NCI-H1105 (cell line): ENCODE measurements around the gene CIAO2A.
"Not testable (repeated sequence)": the region's sequence is repeated elsewhere in the genome, so short reads cannot be mapped to it uniquely, and the experiment has no call there.

Experiments
- DNase-seq: peaks from one replicate; lab custom pipeline; 2025; lab: John Stamatoyannopoulos, UW

CIAO2A gene

GRCh38 chr15:64093627-64094417 lies at the start of gene CIAO2A:
TSS of gene CIAO2A (minus strand) at chr15:64093838. CDS start at chr15:64093768, 70 bp downstream.
- peak; percentile 100 for DNase-seq

- DNase-seq = no peak
These were observed 49.6 kb upstream of the CIAO2A start for GRCh38 chr15:64143276-64143675.

DNA sequence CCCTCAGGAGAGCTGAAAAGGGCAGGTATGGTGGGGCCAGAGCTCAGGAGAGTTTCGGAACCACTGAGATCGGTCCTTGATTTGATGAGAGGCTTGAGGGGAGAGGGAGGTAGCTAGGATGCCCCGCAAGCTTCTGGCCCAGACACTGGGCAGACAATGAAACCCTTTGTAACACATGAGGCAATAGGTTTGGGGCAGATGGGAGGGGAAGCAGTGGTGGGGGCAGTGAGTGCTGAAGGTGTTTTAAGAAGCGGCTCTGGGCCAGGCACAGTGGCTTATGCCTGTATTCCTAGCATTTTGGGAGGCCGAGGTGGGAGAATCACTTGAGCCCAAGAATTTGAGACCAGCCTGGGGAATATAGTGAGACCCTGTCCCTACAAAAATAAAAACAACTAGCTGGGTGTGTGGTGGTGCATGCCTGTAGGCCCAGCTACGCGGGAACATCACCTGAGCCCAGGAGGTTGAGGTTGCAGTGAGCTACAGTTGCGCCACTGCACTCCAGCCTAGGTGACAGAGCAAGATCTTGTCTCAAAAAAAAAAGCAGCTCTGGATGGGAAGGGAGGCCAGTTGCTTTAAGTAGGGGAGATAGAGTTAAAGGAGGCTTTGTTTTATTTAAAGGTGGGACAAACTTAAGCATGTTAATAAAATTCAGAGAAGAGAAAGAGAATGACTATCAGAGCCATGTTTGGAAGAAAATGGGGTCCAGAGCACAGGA lies 48.3 kb upstream of the CIAO2A start:
- DNase-seq = no peak

DNA sequence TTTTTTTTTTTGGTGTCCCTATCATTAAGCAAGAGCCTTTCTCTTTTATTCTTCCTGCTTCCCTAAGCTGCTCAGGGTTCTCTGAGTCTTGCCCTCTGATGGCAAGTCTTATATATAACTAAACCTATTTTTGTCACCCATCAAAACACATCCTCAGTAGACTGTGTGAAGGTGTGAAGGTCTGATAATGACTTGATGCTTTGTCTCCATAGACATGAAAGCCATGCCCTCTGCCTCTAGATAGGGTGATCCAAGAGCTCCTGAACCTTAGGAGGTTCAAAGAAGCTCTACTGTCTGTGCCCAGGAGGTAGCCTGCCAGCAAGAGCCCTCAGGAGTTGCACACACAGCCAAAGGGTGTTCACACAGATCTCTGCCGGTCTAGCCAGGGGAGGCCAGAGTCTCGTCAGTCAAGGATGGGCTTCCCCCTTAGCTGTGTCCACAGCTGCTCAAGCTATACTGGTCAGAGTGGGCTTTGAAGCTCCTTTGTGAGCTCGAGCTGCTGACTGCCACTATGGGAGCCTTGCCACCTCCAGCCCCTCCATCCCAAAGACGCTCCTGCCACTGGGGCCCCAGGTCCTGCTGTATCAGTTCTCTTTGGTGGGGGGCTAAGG lies 44.8 kb upstream of the CIAO2A start:
- no peak for DNase-seq

DNA sequence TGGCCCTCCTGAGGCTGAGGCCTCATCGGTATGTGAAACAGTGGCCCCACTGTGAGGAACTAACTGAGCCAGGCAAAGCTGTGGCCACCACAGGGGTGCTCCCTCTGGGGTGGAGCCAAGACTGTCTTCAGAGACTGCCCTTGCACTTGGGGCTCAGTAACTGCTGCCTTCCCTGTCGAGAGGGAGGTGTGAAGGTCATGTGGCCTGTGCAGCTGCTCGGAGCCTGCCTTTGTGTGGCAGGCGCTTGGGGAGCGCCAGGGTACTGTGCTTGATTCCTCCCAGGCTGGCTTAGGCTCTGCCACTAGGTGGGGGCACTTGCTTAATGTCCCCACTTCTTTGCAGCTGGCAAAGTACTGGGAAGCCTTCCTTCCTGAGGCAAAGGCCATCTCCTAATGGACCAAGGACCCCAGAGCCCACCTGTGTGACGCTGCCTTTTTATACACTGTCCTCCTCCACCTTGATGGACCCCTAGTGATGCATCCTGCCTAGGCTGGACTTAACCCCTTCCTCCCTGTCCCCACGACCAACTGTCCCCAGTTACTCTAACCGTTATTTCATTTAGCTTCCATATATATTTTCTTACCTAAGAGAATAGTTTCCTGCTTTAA lies 43.7 kb upstream of the CIAO2A start:
- no peak for DNase-seq

- DNase-seq = no peak
These were observed 42.7 kb upstream of the CIAO2A start for GRCh38 chr15:64136347-64136746.

- DNase-seq = no peak
These were observed 40.7 kb upstream of the CIAO2A start for GRCh38 chr15:64134345-64134829.

DNA sequence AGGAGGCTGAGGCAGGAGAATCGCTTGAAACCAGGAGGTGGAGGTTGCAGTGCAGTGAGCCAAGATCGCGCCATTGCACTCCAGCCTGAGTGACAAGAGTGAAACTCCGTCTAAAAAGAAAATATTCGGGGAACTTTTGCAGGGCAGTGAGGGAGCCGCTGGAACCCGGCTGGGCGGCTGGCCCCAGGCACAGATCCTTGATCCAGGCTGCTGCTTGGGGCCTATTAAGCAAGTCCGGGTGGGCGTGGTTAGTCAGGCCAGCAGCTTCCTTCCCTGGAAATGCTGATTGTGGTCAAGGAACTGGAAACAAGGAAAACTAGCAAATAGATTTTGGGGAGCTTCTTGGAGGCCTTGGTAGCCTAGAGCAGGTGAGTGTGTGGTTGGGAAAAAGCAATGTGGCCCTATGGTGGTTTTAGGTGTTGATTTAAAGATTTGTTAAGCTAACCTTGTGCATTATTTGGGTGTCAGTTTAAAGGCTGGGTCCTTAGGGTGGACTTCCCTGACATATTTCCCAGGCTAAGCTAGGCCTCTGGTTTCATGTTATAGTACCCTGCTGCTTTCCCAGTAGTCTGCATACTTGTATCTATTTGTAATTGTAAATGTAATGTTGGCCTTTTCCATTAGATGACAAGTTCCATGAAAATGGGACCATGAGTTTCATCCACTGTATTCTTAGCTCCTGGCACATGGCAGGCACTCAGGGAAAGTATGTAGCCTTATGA lies 40.1 kb upstream of the CIAO2A start:
- DNase-seq = no peak

- no peak for DNase-seq
These were observed 38.6 kb upstream of the CIAO2A start for GRCh38 chr15:64132217-64132616.

- DNase-seq = no peak
These were observed 37.9 kb upstream of the CIAO2A start for GRCh38 chr15:64131547-64131946.

DNA sequence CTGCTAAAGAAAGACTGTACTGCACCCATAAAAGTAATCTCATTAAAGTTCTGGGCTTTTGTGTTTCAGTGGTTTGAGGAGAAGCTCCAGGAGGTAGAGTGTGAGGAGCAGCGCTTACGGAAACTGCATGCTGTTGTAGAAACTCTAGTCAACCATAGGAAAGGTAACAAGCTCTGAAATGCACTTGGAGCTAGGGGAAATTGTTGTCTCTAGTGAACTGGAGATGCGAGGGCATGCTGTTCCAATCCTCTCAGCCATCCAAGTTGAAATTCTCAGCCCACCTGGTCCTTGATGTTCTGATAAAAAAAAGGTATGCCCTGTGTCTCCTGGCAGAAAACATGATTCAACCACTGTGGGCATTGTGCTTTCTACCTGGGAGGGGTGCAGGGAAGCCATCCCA lies 36.5 kb upstream of the CIAO2A start:
- no peak for DNase-seq

GRCh38 chr15:64127521-64128270 lies 34.1 kb upstream of the CIAO2A start:
- no peak for DNase-seq

DNA sequence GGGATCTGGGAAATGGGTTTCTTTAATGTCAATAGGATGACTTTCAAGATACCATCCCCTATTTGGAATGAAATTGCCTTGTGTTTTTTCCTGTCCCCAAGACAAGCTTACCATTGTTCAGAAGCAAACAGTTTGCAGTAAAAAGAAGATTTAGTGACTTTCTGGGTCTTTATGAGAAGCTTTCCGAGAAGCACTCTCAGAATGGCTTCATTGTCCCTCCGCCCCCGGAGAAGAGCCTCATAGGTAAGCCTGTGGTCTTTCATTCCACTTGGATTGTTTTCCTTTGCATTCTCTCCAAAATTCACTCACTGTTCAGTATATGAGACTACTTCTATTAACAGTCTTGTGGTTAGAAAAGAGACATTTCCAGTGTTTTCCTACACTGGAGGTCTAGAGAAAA lies 32.3 kb upstream of the CIAO2A start:
- no peak for DNase-seq

- DNase-seq = no peak
These were observed 29.3 kb upstream of the CIAO2A start for GRCh38 chr15:64122936-64123351.

DNA sequence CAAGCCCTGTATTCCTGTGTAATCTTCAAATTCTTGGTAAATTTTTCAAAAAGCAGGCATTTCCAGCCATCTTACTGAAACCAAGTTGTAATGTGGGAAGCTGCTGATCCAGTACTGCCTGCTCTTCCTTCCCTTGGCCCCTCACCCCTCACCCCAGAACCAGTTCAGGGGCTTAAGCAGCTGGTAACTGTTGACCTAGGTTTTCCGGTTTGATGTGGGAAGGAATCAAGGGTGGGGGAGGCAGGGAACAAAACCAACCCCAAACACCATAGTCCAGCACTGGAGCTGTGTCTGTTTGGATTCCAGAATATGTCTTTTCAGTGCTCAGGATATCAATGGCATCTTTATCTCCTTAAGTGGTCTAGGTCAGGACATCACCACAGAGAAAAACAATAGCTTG lies 28.8 kb upstream of the CIAO2A start:
- no peak for DNase-seq

DNA sequence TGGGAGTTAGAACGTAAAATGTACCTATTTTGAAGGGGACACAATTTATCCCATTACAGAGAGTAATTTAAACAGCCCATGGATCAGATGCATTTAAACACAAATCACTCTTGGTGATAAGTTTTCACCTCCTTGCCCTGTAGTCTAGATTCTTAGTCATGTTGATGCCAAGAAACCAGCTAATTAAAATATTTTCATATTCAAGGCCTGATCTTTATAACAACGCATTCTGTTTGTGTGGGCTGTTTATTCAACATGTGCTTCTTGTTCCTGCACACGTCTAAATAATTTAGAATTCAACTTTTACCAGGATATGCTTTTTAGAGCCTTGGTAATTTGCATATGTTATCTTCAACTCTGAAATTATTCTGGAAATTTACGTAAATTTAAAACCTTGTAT lies 28.0 kb upstream of the CIAO2A start:
- DNase-seq = no peak

DNA sequence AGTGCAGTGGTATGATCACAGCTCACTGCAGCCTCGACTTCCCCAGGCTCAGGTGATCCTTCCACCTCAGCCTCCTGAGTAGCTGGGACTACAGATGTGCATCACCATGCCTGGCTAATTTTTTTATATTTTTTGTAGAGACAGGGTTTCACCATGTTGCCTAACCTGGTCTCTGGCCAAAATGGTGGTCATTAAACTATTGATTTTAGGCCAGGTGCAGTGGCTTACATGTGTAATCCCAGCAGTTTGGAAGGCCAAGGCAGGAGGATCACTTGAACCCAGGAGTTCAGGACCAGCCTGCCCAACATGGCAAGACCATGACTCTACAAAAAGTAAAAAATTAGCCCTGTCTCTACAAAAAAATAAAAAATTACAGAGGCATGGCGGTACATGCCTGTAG lies 26.7 kb upstream of the CIAO2A start:
- not testable (repeated sequence) for DNase-seq

DNA sequence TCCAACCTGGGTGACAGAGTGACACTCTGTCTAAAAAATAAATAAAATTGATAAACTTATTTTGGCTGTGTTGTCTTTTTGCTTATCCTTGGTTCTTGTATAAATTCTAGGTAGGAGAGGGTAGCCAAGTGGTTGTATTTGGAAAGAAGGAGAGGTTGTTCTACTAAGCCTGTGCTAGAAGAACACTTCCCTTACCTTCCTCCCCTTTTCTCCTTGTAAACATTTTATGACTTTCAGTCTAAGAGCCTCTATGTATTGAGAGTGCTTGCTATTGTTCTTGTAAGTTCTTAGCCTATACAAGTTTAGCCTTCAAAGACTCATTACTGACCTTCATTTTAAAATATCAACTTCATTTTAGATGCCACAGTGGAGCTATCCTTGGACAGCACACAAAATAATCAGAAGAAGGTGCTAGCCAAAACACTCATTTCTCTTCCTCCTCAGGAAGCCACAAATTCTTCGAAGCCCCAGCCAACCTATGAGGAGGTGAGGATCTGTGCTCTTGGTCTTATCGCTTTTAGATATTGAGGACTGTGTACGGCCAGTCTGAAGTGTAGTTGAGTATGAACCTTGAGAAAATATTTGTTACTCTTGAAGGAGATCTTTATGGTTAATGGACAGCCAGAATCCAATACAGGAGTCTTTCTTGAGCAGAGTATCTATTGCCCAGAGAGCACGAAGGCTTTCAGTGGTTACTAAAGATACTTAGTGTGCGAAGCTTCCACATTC lies 24.3 kb upstream of the CIAO2A start:
- DNase-seq = no peak

DNA sequence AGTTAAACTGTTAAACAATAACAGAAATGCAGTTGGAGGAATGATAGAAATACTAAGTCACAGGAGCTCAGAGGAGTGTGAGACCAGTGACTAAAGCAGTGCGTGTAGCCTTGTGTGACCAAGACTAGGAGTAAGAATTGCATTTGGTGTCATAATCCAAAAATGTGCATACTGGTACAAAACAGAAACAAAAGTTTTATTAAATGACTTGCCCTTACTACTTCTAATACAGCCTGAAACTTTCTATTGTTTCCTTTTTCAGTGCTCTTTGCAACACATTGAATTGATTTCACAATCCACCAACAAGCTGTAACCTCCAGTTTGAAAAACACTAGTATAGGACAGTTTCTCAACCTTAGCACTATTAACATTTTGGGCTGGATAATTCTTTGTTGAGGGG lies 19.3 kb upstream of the CIAO2A start:
- no peak for DNase-seq

DNA sequence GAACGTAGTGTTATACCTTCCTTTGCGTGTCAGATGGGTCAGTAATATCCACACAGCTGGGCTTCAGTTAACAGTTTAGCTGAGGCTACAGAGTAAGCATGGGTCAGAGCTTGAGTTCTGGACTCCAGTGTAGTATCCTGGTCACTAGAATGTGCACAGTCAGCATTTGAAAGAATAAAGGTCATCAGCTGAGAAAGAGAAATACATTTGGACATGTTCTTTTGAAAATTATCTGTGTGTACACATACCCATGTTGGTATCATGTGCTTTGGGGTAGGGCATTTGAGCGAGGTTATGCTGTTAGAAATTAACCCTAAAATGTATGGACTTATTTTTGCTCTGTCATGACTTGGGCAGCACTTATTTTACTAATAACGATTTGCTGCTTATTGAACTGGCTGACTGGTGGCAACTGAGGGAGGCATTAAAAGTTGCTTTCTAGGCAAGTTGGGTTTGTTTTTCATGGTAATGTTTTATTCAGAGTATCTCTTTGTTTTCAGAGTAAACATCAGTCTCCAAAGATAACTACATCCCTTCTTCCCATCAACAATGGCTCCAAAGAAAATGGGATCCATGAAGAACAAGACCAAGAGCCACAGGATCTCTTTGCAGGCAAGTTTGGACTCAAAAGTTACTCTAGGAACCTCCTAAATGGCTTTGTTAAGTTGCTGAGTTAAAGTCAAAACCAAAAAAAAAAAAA lies 18.6 kb upstream of the CIAO2A start:
- no peak for DNase-seq
